HG03558 (cell line): ENCODE results near the gene ZBTB8A.

Source experiments
- ATAC-seq: cut with Tn5 transposase; IDR thresholded peaks from one replicate; pipeline ENCODE4 v1.9.1; 2021; ENCODE audit warnings: moderate number of reproducible peaks; ENCODE audit not compliant: unreplicated experiment; ENCODE audit errors: extremely low read depth

Gene ZBTB8A

GRCh38 chr1:32650752-32651460 lies 111.7 kb downstream of the ZBTB8A start, which contains the start of gene RBBP4:
TSS of gene RBBP4 (plus strand) at chr1:32651208. CDS start at chr1:32651307, 99 bp downstream.
- peak; percentile 66 for ATAC-seq

GRCh38 chr1:32651461-32652073 lies 112.3 kb downstream of the ZBTB8A start:
- ATAC-seq: no peak

GRCh38 chr1:32652244-32652962 lies 113.2 kb downstream of the ZBTB8A start:
- ATAC-seq: no peak
